Subcutaneous adipose tissue (tissue), 4 donors: ENCODE results near the gene VEGFC. TPM values are rescaled to one million over a fixed set of nuclear protein-coding genes. Genes with fewer than 3 reads are reported as not detected.

Source experiments
- total RNA-seq, 4 donors: library from RNA; depleted of rRNA; stranded (reverse); fragments of >200 nt; gene quantifications; one replicate each; pipeline ENCODE4 v1.1.0, GENCODE V29; 2016
- TF ChIP-seq, protein P1 (sequence below): fragments of 450-650 bp; IDR thresholded peaks from one replicate; pipeline ENCODE4 v1.5.1; 2016; ENCODE audit warnings: low read depth, mild to moderate bottlenecking, control low read depth, antibody characterized with exemption, moderate library complexity

Gene VEGFC
- total RNA-seq, 4 donors from 2014 or later, result 12.6 to 25.4 (median 14.4) TPM

DNA sequence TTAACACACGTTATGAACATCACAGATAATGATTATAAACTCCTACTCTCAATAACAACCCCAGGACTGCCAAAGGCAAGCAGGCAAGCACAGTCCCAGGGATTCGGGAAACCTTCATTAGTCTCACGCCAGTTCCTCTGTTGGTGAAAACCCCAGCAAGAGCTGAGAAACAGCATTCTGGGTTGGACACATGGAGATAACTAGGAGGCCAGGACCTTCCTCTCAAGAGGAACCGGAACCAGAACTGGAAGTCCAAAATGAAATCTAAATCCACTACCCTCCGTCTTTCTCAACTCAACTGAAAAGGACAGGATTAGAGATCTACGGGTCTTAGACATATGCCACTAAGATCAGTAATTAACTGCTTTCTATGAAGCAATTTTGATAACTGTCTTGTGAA lies 3.8 kb downstream of the VEGFC start:
- TF ChIP-seq, protein P1, sequence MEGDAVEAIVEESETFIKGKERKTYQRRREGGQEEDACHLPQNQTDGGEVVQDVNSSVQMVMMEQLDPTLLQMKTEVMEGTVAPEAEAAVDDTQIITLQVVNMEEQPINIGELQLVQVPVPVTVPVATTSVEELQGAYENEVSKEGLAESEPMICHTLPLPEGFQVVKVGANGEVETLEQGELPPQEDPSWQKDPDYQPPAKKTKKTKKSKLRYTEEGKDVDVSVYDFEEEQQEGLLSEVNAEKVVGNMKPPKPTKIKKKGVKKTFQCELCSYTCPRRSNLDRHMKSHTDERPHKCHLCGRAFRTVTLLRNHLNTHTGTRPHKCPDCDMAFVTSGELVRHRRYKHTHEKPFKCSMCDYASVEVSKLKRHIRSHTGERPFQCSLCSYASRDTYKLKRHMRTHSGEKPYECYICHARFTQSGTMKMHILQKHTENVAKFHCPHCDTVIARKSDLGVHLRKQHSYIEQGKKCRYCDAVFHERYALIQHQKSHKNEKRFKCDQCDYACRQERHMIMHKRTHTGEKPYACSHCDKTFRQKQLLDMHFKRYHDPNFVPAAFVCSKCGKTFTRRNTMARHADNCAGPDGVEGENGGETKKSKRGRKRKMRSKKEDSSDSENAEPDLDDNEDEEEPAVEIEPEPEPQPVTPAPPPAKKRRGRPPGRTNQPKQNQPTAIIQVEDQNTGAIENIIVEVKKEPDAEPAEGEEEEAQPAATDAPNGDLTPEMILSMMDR, result no peak

DNA sequence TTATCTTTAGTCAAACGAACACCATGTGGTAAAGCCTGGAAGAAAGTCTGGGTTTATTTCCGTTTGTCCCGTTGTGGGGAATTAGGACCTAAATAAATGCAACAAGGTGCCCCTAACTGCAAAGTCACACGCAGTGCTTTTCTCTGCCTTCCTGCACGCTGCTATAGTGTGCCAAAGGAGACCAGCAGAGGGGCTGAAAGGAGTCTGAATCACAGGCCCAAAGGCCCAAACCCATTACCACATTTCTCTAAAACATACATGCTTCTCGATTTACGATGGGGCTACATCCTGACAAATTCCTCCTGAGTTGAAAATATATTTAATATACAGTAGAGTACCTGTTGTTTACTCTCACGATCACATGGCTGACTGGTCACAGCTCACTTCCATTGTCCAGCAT lies 4.5 kb downstream of the VEGFC start:
- TF ChIP-seq, protein P1, result no peak

DNA sequence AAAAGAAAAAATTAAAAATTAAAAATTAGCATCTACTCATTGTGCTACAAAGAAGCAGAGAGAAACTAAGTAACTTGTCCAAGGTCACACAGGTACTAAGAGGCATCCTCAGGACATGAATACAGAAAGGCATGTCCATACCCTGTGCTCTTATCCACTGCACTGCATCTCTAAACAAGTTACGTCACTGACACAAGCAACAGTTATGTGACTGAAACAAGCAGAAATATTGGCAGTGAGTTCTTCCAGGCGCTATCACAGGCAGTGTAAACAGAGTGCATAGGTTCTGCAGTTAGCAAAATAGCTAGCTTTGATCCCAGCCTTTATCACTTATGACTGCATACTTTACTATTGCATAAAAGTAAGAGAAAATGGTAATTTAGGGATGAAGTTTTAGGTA lies 7.9 kb downstream of the VEGFC start:
- TF ChIP-seq, protein P1, result no peak

DNA sequence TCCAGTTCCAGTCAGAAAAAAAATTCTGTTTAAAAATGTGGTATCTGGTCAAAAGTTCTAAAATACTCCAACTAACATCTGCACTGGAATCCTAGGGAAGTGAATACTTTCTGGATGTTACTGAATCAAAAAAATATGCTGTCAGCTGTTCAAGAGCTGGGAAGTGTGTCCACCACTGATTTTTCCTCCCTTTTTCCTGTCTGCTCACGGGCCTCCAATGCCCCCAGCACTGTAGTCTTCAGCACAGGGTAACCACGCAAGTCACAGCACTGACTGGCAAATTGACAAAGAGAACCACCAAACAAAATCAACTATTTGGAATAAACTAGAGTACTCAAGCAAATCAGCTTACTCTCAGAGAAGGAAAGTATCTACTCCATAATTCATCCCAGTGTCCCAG lies 9.9 kb downstream of the VEGFC start:
- TF ChIP-seq, protein P1, result no peak

DNA sequence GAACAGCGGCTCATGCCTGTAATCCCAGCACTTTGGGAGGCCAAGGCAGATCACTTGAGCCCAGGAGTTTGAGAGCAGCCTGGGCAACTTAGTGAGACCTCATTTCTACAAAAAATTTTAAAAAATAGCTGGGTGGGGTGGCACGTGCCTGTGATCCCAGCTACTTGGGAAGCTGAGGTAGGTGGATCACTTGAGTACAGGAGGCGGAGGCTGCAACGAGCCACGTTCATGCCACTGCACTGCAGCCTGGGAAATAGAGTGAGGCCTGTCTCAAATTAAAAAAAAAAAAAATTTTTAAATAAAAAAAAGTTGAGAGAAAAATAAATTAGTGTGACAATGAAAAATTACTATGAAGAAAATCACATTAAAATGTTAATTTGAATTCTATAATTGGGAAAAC lies 10.5 kb downstream of the VEGFC start:
- TF ChIP-seq, protein P1, result no peak

DNA sequence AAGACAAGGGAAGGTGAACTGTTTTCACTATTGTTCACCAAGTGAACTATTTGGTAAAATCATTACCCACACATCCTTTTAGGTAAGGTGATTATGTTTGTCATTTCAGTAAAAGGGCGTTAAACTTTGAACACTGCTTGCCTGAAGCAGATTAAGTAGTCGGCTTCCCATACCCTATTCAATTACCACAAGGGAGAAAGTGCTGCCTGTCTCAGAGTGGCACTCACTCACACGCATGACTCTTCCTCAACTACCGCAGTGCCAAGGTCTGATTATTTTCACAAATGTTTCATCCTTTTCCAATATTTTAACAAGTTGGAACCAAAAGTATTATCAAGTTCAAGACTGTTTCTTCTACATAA lies 11.0 kb downstream of the VEGFC start:
- TF ChIP-seq, protein P1, result no peak

DNA sequence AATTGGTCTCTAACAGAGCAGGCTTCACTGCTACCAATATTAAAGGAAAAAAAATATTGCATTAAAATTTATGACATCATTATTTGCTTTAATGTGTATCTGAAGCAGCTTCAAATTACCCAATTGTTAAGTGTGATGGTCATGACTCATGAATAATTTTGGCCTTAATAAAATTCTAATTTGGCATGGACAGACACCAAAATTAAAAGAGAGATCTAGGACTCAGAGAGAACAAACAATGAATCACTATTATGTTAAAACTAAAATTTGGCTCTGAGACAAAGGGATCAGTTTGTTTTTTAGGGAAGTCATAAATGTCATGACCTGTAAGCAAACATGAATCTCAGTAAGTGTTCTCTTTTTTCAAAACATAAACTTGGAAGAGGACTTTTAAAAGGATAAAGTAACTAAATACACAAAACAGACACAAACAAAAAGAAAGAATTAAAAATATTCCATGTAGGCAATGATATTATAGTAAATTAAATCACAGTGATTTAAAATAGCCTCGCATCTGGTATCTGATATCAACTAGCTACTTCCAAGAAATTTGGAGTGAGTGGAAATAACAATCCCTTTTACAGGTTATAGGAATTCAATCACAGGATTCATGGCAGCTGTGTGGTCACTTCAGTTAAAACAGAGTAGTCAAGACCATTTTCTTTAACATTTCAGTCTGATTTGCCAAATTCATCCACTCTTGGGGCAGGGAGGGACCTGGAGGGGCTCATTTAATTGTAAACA lies 11.6 kb downstream of the VEGFC start:
- TF ChIP-seq, protein P1, result no peak
